Hematopoietic multipotent progenitor cell treated with erythropoietin and hydrocortisone succinate and interleukin-3 and kit ligand, for 4 days (in vitro differentiated cells): Measurements from ENCODE around the gene PMS1.
"Not testable (repeated sequence)": the region's sequence is repeated elsewhere in the genome, so short reads cannot be mapped to it uniquely, and the experiment has no call there.

Experiments used
- DNase-seq: peaks from one replicate; pipeline ENCODE4 v3.0.0-alpha.2; 2015

The PMS1 gene

GRCh38 chr2:189866296-189866695 lies 82.0 kb downstream of the PMS1 start:
- DNase-seq = no peak

- no peak for DNase-seq
Observed at GRCh38 chr2:189868896-189869295, 84.6 kb downstream of the PMS1 start.

DNA sequence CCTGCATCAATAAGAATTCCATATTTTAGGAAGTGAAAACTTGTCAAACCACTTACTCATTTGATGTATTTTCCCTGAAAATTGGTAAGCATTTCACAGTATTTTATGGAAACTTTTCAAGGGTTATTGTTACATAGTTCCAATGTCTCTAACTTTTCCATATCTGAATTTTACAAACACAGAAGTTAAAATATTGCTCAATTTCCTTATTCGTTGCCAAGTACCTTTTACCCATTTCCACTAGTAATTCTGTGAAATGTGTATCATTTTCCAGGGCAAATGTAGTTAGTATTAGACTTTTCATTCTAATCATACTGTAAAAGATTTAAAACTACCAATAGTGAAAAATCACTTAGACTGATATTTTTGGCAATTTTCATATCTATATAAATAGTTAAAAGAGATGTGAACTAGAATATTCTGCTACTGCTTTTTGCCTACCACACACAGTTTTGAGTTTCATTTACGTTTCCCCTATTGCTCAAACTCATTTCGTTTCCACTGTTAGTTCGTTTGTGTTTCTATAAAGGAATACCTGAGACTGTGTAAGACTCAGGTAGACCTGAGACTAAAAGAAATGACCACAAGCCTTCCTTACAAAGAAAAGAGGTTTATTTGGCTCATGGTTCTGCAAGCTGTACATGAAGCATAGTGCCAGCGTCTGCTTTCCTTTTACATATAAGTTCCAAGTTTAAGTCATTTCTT lies 86.3 kb downstream of the PMS1 start:
- DNase-seq = no peak

DNA sequence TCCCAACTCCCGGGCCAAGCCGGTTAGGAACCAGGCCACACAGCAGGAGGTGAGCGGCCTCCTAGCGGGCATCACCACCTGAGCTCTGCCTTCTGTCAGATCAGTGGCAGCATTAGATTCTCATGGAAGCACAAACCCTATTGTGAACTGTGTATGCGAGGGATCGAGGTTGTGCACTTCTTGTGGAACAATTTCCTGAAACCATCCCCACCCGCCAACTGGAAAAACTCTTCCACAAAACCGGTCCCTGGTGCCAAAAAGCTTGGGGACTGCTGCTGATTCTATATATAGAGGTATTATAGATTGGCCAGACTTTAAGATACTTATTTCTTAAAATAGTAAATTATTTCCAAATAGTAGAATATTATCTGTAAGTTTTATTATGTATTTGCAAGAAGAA lies 89.4 kb downstream of the PMS1 start:
- no peak for DNase-seq

GRCh38 chr2:189874586-189875320 lies 90.5 kb downstream of the PMS1 start:
- no peak for DNase-seq

- peak; percentile 22 for DNase-seq
Observed at GRCh38 chr2:189876271-189876670, 92.0 kb downstream of the PMS1 start.

GRCh38 chr2:189879716-189880081 lies 95.4 kb downstream of the PMS1 start:
- DNase-seq = no peak

GRCh38 chr2:189880429-189880828 lies 96.2 kb downstream of the PMS1 start:
- no peak for DNase-seq

GRCh38 chr2:189880832-189881492 lies 96.7 kb downstream of the PMS1 start:
- DNase-seq = no peak

DNA sequence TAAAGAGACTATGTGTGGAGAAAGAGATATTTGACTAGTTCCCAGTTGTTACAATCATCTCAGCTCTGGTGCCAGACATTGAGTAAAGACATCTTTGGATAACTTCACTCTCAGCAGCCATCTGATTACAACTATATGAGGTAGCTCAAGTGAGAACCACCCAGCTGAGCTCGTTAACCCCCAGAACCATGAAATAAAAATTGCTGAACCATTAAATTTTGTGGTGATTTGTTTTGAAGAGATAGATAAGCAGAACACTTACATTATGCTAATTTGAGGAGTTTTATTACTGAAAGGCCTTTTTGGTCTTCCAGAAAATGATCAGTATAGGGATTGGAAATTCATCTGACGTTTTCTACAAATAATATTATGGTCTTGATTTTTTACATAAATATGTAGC lies 101.1 kb downstream of the PMS1 start:
- no peak for DNase-seq

- DNase-seq = not testable (repeated sequence)
Observed at GRCh38 chr2:189892546-189893294, 108.5 kb downstream of the PMS1 start.

GRCh38 chr2:189896809-189897208 lies 112.6 kb downstream of the PMS1 start:
- DNase-seq = no peak

GRCh38 chr2:189899101-189899500 lies 114.9 kb downstream of the PMS1 start:
- no peak for DNase-seq

DNA sequence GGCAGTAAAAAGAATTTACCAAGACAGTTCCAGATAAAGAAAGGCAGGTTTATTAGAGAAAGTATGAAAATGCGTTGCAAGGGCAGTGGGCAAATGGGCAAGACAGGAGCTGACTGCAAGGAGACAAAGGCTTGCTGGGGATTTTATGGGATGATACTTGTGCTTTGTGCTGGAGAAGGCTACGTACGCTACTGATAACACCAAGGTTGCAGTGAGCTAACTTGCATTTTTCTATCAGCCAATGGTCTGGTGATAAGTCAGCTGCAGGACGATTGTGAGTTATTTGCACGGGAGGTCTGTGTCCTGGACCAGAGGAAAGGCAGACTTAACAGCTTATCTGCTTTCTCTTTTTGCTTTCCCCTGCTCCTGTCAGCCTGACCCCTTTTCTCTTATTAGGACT lies 116.5 kb downstream of the PMS1 start:
- no peak for DNase-seq

GRCh38 chr2:189901664-189902063 lies 117.4 kb downstream of the PMS1 start:
- DNase-seq = no peak

DNA sequence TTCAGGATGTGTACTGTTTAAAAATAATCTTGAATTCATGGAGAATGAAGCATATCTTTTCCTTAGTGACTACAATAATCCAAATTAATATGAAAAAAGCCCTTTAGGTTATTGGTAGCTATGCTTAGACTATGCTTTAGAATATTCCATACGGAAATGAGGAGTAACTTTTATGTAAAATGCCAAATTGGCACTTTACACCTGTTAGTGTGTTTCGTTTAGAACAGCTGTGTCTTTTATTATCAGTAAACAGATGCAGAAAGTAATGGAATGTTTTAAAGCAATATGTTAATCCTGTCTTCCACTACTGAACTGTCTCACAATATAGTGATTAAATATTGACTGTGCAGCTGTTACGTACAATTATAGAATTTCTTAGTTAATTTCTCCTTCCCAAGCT lies 129.6 kb downstream of the PMS1 start:
- DNase-seq = no peak

- DNase-seq = no peak
Observed at GRCh38 chr2:189916651-189917050, 132.4 kb downstream of the PMS1 start.
